HUDEP-2 (cell line): Measurements from ENCODE around the gene OR56B1.
"Not testable (repeated sequence)": the region's sequence is repeated elsewhere in the genome, so short reads cannot be mapped to it uniquely, and the experiment has no call there.

Source experiments
- DNase-seq, 76 experiments: peaks; one replicate each; lab custom pipeline; 2025; ENCODE audit not compliant: unreplicated experiment in 76 of 76; lab: John Stamatoyannopoulos, UW

OR56B1 gene

GRCh38 chr11:5736396-5736795 is at the start of gene OR56B1:
Gene OR56B1 (plus strand): TSS chr11:5736448. CDS start chr11:5736517, 69 bp downstream.
- no peak for DNase-seq

GRCh38 chr11:5688482-5688881 is 47.8 kb upstream of the OR56B1 start:
- DNase-seq = no peak

- no peak for DNase-seq
Measured at GRCh38 chr11:5689551-5689983, 46.7 kb upstream of the OR56B1 start, which contains the start of gene TRIM22. Gene TRIM22 (plus strand): TSS chr11:5689790. CDS start chr11:5696233, 6,443 bp downstream.

GRCh38 chr11:5690216-5690615 is 46.0 kb upstream of the OR56B1 start:
- peak in 2 of 76 experiments; percentile 12 to 18 for DNase-seq

- no peak for DNase-seq
Measured at GRCh38 chr11:5690736-5691135, 45.5 kb upstream of the OR56B1 start.

- not testable (repeated sequence) for DNase-seq
Measured at GRCh38 chr11:5691238-5691963, 44.8 kb upstream of the OR56B1 start.

- no peak for DNase-seq
Measured at GRCh38 chr11:5691964-5692361, 44.3 kb upstream of the OR56B1 start.

GRCh38 chr11:5694642-5695041 is 41.6 kb upstream of the OR56B1 start:
- no peak for DNase-seq

GRCh38 chr11:5695580-5695979 is 40.7 kb upstream of the OR56B1 start:
- DNase-seq = no peak

GRCh38 chr11:5696210-5696609 is 40.0 kb upstream of the OR56B1 start:
- no peak for DNase-seq

GRCh38 chr11:5698281-5698680 is 38.0 kb upstream of the OR56B1 start:
- DNase-seq = no peak

GRCh38 chr11:5700421-5701054 is 35.7 kb upstream of the OR56B1 start:
- no peak for DNase-seq

GRCh38 chr11:5701055-5701577 is 35.1 kb upstream of the OR56B1 start:
- DNase-seq = no peak

- no peak for DNase-seq
Measured at GRCh38 chr11:5703741-5704536, 32.3 kb upstream of the OR56B1 start.

GRCh38 chr11:5705688-5706087 is 30.6 kb upstream of the OR56B1 start:
- no peak for DNase-seq

- DNase-seq = peak in 1 of 76 experiments; percentile 8
Measured at GRCh38 chr11:5712507-5712906, 23.7 kb upstream of the OR56B1 start.

GRCh38 chr11:5713695-5714094 is 22.6 kb upstream of the OR56B1 start:
- DNase-seq = no peak

GRCh38 chr11:5716518-5716917 is 19.7 kb upstream of the OR56B1 start:
- not testable (repeated sequence) for DNase-seq

- no peak for DNase-seq
Measured at GRCh38 chr11:5719703-5720495, 16.3 kb upstream of the OR56B1 start.

- no peak for DNase-seq
Measured at GRCh38 chr11:5722622-5723021, 13.6 kb upstream of the OR56B1 start.
